Mucosa of descending colon (tissue), 3 donors: Measurements from ENCODE around the gene TNC. TPM values are rescaled to one million over a fixed set of nuclear protein-coding genes. Genes with fewer than 3 reads are reported as not detected.

Experiments
- ATAC-seq: fragments of 200-7000 bp; cut with Tn5 transposase; one replicate; pipeline ENCODE4 v1.9.1; 2020; ENCODE audit warnings: mild to moderate bottlenecking, moderate library complexity
- DNase-seq, 3 donors: peaks; one replicate each; pipeline ENCODE4 v3.0.0-alpha.2; 2020
- H3K36me3 ChIP-seq: fragments of 200-600 bp; one replicate; pipeline ENCODE4 v1.8.0; 2021; ENCODE audit warnings: low read depth, mild to moderate bottlenecking
- H3K4me1 ChIP-seq: fragments of 200-600 bp; one replicate; pipeline ENCODE4 v1.8.0; 2021; ENCODE audit warnings: low read depth, mild to moderate bottlenecking
- H3K4me3 ChIP-seq: fragments of 200-600 bp; one replicate; pipeline ENCODE4 v1.8.0; 2021; ENCODE audit warnings: mild to moderate bottlenecking
- H3K9me3 ChIP-seq: fragments of 200-600 bp; one replicate; pipeline ENCODE4 v1.8.0; 2021; ENCODE audit warnings: mild to moderate bottlenecking
- intact Hi-C, 2 donors: fragments of 100-400 bp; cut with DNase I in 1 of 2; cut with micrococcal nuclease in 1 of 2; formaldehyde crosslinking; loops; one replicate each; pipeline versions ENCODE4 v1.11.0 to v1.11.1; 2022; cut with DNase I, micrococcal nuclease
- total RNA-seq, 3 donors: library from RNA; stranded (reverse); fragmentation: NEBNext Ultra II Directional in 2 of 3; extraction: Animal tissue kit (Norgen Biotek cat#: 25700) in 2 of 3; gene quantifications; one replicate each; pipeline versions ENCODE4 v1.2.1 to v1.2.4, GENCODE V29; 2021 to 2023
- TF ChIP-seq, protein P1 (sequence below): fragments of 200-600 bp; IDR thresholded peaks from one replicate; pipeline ENCODE4 v1.8.0; 2022; ENCODE audit warnings: antibody characterized with exemption, mild to moderate bottlenecking
- donor health status: DM: no; HTN: no; CAD: no; lungs with moderate emphysema.
- donor health status: DM: no; HTN: no; CAD: no.
- donor health status: DM: no; HTN: yes; CAD: no.

Gene TNC
- total RNA-seq, 3 donors from 2014 or later = 6.5 to 216 (median 48.0) TPM

DNA sequence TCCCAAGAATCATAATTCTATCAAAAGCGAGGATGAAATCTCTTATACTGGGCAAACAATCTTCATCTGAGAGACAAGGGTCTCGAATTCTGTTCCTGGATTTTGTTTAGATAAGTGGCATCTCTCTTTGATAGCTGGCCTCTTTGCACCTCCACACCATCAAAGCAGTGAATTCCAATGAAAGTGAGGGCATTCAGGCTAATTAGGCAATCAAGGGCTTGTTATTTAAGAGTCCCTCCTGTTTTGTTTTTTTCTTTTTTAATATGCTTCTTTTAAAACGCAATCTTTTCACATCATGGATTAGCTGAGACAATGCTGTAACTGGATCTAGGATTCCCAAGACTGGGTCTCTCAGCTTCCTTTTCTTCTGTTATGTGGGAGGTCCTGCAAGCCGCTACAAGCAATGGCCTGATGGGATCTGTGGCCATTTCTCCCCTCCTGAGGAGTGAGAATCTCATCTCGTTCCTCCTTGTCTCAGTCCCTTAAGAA lies 67.9 kb downstream of the TNC start:
- Histone ChIP-seq H3K4me1 (no peaks in the 10 kb centered on the region), H3K36me3 (no peaks in the 10 kb centered on the region), H3K4me3 (no peak overlapping the region), H3K9me3 (no peaks in the 10 kb centered on the region)
- ATAC-seq = no peak
- intact Hi-C loops = no loop called here
- TF ChIP-seq, protein P1, sequence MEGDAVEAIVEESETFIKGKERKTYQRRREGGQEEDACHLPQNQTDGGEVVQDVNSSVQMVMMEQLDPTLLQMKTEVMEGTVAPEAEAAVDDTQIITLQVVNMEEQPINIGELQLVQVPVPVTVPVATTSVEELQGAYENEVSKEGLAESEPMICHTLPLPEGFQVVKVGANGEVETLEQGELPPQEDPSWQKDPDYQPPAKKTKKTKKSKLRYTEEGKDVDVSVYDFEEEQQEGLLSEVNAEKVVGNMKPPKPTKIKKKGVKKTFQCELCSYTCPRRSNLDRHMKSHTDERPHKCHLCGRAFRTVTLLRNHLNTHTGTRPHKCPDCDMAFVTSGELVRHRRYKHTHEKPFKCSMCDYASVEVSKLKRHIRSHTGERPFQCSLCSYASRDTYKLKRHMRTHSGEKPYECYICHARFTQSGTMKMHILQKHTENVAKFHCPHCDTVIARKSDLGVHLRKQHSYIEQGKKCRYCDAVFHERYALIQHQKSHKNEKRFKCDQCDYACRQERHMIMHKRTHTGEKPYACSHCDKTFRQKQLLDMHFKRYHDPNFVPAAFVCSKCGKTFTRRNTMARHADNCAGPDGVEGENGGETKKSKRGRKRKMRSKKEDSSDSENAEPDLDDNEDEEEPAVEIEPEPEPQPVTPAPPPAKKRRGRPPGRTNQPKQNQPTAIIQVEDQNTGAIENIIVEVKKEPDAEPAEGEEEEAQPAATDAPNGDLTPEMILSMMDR = no peak
- DNase-seq = no peak

GRCh38 chr9:115046824-115047223 lies 71.1 kb downstream of the TNC start:
- no peaks in the 10 kb centered on the region for H3K4me1 ChIP-seq
- no peak overlapping the region for H3K4me3 ChIP-seq
- TF ChIP-seq, protein P1 = no peak
- ATAC-seq = no peak
- no peaks in the 10 kb centered on the region for H3K9me3 ChIP-seq
- no peak for DNase-seq
- intact Hi-C loops = loop anchor here in 1 of 2 donors (10.0 kb wide), 1 partner anchor 158 kb away; no protein-coding TSS in a partner anchor
- no peaks in the 10 kb centered on the region for H3K36me3 ChIP-seq

GRCh38 chr9:115046199-115046598 lies 71.8 kb downstream of the TNC start:
- H3K4me3 ChIP-seq = no peak overlapping the region
- intact Hi-C loops = loop anchor here in 1 of 2 donors (10.0 kb wide), 1 partner anchor 159 kb away; no protein-coding TSS in a partner anchor
- H3K4me1 ChIP-seq = no peaks in the 10 kb centered on the region
- no peak for ATAC-seq
- H3K36me3 ChIP-seq = no peaks in the 10 kb centered on the region
- TF ChIP-seq, protein P1 = no peak
- no peaks in the 10 kb centered on the region for H3K9me3 ChIP-seq
- no peak for DNase-seq

- Histone ChIP-seq H3K36me3 (no peaks in the 10 kb centered on the region), H3K4me1 (no peaks in the 10 kb centered on the region), H3K4me3 (no peak overlapping the region), H3K9me3 (no peaks in the 10 kb centered on the region)
- TF ChIP-seq, protein P1 = no peak
- intact Hi-C loops = loop anchor here in 1 of 2 donors (10.0 kb wide), 1 partner anchor 161 kb away; no protein-coding TSS in a partner anchor
- DNase-seq (no peak), ATAC-seq (no peak)
Observed at GRCh38 chr9:115043632-115044031, 74.3 kb downstream of the TNC start.

DNA sequence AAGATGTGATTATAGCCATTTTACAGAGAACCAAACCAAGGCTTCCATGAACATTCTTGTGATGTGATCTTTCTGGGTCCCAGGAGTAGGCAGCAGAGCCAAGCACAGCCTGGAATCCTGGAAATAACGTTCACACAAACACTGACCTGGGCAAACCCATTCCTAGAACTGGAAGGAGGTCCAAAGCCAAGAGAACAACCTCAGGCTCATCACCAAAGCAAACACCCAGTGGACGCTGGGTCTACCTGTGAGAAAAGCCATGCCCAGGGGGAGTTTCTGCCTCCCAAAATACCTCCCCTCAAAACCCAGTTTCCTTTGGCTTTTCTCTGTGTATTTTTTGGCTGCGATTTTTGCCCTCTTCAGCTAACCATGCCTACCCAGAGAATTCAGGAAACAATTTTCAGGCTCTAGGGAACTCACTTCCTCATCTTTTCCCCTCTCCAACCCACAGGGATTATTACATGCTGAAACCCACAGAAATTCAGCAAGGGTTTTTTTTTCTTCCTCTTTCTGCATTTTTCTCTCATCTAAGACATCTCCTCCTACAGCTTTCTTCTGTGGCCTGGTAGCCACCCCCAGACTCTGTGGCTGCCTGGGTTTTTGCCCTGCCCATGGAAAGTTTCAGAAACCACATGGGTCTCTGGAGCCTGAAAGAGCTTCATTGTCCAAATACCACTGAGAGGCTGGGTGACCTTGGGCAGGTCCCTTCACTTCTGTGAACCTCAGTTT lies 75.0 kb downstream of the TNC start:
- ATAC-seq = no peak
- H3K4me1 ChIP-seq = no peaks in the 10 kb centered on the region
- intact Hi-C loops = loop anchor here in 1 of 2 donors (10.0 kb wide), 1 partner anchor 162 kb away; no protein-coding TSS in a partner anchor

More for the DNA sequence above, 75.0 kb downstream of the TNC start:
- no peak for DNase-seq
- Histone ChIP-seq H3K36me3 (no peaks in the 10 kb centered on the region), H3K4me3 (no peak overlapping the region), H3K9me3 (no peaks in the 10 kb centered on the region)
- TF ChIP-seq, protein P1 = no peak
